ENCODE measurements around the gene GPD2.

- TF ChIP-seq TBP (IDR thresholded peaks at IDR 0.05; ENCODE audit: low read depth, low read length) (no peak), SP1 (IDR thresholded peaks at IDR 0.05; ENCODE audit: low read depth, low read length) (no peak), CTCF (IDR thresholded peaks at IDR 0.05; ENCODE audit: control extremely low read depth in 1 of 3, insufficient read depth in 1 of 3, low read depth in 1 of 3, low read length in 3 of 3) (no peak), MAX (IDR thresholded peaks at IDR 0.05) (no peak), POLR2A (IDR thresholded peaks at IDR 0.05; ENCODE audit: control extremely low read depth in 1 of 2, low read depth in 2 of 2, low read length in 2 of 2) (no peak)
These were observed 12.6 kb downstream of the GPD2 start for GRCh38 chr2:156448766-156449165.

Data from H1 (cell line).